NOMO-1 (cell line): ENCODE results near the gene LRRC27.
"Not testable (repeated sequence)": the region's sequence is repeated elsewhere in the genome, so short reads cannot be mapped to it uniquely, and the experiment has no call there.

ENCODE experiments used
- DNase-seq, 2 experiments: peaks; one replicate each; lab custom pipeline; 2025; ENCODE audit not compliant: unreplicated experiment in 2 of 2; lab: John Stamatoyannopoulos, UW

The LRRC27 gene

GRCh38 chr10:132371641-132372081, 39.7 kb downstream of the LRRC27 start:
- no peak for DNase-seq

DNA sequence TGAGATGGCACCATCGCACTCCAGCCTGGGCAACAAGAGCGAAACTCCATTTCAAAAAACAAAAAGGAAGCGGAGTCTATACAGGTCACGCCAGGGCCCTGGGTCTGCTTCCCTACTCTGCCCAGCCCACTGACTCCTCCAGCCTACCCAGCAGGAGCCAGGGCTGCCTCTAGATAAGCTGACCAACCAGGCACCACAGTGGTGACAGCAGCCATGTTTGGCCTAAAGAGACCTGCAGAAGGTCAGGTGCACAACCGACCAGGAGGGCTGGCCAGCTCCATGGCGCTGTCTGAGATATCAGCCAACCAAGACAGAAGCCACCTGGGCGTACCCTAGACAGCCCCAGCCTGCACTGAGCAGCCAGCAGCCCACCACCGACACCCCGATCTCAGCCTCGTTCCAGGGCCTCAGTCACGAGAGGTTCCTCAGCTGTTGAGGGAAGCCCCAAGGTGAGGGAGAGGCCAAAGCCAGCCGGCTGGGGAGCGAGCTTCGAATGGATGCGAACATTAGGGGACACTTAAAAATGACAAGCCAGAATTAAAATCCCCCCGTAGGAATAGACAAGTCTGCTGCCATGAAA, 40.6 kb downstream of the LRRC27 start:
- DNase-seq = no peak

GRCh38 chr10:132373241-132373955, 41.4 kb downstream of the LRRC27 start:
- no peak for DNase-seq

DNA sequence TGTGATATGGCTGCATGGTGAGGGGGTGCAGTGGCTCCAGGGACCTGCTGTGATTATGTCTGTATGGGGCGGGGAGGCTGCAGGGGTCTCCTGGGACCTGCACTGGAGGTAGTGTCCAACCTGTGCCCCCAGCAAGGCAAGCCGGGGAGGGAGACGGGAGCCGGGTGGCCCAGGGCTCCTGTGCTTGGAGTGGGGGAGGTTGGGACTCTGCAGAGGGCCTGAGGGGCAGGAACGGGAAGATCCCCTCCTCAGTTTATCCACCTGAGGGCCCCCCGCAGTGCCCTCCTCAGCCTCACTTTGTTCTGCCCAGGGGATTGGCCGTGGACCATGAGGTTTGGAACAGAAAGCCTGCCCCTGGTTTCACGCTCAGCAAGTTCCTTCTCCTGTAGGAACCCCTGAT, 42.2 kb downstream of the LRRC27 start:
- no peak for DNase-seq

- DNase-seq = no peak
Measured at GRCh38 chr10:132374612-132375011, 42.6 kb downstream of the LRRC27 start.

DNA sequence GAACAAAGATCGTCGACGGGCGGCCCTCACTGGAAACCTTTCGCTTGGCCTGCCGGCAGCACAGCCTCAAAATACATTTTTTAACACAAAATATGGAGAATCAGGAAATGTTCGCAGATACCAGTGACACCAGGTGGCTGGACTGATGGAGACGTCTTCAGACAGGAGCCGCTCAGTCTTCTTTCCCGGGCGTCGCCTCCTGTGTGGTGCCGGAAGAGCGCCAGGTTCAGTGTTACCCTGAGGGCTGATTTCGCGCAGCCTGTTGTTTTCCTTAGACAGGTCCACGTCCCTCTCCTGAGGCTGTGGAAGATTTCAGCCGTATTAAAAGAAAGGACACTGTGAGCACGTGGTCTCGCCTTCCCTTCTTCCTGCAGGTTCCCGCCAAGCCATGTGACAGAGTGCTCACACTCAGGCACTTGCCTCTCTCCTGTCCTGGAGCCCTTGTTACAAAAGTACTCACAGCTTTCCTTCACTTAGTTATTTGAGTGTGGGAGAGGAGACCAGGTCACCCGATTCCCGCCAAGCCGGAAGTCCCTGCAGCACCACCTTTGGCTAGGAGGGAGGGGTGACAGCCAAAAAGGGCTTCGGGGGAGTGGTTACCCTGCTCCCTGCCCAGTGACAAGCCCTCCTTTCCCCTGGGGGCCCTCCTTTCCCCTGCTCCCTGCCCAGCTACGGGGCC, 43.3 kb downstream of the LRRC27 start:
- DNase-seq = peak in 1 of 2 experiments; percentile 56

DNA sequence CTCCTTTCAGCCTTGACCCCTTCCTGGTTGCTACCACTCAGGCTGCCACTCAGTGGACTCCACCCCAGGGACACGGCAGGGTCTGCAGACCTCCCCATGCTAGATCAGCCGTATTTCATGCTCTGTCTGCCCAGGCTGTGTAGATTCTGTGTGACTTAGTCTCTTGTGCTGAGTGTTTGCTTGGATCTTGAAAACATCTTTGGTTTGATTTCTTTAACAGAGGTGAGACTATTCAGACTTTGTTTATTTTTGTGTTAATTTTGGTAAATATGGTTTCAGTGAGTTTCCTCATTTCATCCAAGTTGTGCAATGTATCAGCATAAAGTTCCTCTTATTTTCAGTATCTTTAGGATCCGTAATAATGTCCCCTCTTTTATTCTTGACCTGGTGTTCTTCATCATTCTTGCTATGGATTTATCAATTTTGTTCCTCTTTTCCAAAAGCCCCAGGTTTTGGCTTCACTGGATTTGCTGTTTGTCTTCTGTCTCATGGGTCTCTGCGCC, 43.9 kb downstream of the LRRC27 start:
- DNase-seq = peak in 1 of 2 experiments; percentile 79

DNA sequence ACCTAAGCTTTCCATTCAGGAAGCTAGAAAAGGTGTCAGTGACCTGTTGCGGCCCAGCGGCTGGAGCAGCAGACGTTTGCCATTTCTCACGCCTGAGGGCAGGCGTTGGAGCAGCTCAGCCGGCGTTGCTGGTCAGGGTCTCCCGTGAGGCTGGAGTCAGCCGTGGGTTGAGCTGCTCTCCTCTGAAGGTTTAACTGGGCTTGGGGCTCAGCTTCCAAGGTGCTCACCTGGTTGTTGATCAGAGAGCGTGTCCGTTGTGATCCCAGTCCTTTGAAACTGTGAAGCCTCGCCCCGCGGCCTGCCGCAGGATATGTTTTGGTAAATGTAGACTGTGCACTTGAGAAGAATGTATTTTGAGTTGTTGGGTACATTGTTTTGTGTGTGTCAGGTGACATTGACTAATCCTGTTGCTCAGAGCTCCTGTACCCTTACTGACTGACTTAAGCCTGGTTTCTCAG, 44.4 kb downstream of the LRRC27 start:
- no peak for DNase-seq

GRCh38 chr10:132377326-132377725, 45.3 kb downstream of the LRRC27 start:
- no peak for DNase-seq

- DNase-seq = not testable (repeated sequence)
Measured at GRCh38 chr10:132379026-132379425, 47.0 kb downstream of the LRRC27 start.

- not testable (repeated sequence) for DNase-seq
Measured at GRCh38 chr10:132380986-132381385, 49.0 kb downstream of the LRRC27 start.

GRCh38 chr10:132381741-132382140, 49.7 kb downstream of the LRRC27 start:
- no peak for DNase-seq

DNA sequence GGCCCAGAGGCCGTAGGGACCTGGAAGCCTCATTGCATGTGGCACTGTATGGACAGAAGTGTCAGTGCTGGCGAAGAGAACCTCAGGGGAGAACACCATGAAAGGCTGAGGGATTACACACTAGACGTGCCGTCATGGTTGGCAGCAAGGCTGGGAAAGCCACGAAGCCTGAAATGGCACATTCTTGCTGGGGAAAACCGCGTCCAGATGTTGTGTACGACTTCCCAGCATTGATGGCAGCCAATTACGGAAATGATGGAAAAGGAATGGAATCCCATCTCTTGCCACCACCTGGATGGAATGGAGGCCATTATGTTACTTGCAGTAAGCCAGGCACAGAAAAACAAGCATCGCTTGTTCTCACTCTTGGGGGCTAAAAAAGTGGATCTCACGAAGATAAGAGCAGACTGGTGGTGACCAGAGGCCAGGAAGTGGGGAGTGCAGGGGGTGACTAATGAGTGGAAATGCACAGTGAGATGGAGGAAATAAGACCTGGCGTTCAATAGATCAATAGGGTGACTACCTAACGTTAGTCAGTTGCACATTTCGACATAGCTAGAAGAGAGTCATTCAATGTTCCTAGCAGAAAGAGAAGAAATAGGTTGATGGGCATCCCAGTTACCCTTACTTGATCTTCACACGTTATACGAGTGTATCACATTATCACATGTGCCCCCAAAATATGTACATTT, 50.4 kb downstream of the LRRC27 start:
- peak in 1 of 2 experiments; percentile 30 for DNase-seq

GRCh38 chr10:132383101-132383500, 51.1 kb downstream of the LRRC27 start:
- DNase-seq = peak; percentile 50 to 70

- DNase-seq = no peak
Measured at GRCh38 chr10:132383751-132384196, 51.8 kb downstream of the LRRC27 start.

- no peak for DNase-seq
Measured at GRCh38 chr10:132384618-132385388, 52.8 kb downstream of the LRRC27 start.

- peak; percentile 50 to 60 for DNase-seq
Measured at GRCh38 chr10:132385389-132385667, 53.3 kb downstream of the LRRC27 start.

- DNase-seq = no peak
Measured at GRCh38 chr10:132385721-132386418, 53.9 kb downstream of the LRRC27 start.

- DNase-seq = no peak
Measured at GRCh38 chr10:132386419-132386831, 54.4 kb downstream of the LRRC27 start.

DNA sequence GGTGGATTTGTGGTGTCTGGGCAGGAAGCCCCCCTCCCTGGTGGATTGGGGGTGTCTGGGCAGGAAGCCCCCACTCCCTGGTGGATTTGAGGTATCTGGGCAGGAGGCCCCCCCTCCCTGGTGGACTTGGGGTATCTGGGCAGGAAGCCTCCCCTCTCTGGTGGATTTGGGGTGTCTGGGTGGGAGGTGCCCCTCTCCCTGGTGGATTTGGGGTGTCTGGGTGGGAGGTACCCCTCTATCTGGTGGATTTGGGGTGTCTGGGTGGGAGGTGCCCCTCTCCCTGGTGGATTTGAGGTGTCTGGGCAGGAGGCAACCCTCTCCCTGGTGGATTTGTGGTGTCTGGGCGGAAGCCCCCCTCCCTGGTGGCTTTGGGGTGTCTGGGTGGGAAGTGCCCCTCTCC, 54.9 kb downstream of the LRRC27 start:
- not testable (repeated sequence) for DNase-seq
